Measurements from ENCODE around the gene DRC3.

DNA sequence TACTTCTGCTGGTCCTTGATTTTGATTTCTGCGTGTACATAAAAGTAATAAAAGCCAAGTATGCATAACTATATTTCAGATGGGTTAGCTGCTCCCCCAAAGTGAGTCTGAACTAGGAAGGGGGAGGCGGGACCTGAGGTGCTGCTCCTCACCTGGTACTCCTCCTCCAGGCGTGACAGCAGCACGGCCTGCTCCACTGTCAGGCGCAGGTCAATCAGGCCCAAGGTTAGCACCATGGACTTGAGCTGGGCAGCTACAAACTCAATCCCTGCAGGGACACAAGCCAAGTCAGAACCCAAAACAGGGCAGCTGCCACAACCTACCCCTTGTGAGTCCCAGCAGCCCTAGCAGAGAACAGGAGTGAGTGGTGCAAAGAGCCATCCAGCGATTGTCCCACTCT is 48.3 kb downstream of the DRC3 start:
- TF ChIP-seq, protein P1, sequence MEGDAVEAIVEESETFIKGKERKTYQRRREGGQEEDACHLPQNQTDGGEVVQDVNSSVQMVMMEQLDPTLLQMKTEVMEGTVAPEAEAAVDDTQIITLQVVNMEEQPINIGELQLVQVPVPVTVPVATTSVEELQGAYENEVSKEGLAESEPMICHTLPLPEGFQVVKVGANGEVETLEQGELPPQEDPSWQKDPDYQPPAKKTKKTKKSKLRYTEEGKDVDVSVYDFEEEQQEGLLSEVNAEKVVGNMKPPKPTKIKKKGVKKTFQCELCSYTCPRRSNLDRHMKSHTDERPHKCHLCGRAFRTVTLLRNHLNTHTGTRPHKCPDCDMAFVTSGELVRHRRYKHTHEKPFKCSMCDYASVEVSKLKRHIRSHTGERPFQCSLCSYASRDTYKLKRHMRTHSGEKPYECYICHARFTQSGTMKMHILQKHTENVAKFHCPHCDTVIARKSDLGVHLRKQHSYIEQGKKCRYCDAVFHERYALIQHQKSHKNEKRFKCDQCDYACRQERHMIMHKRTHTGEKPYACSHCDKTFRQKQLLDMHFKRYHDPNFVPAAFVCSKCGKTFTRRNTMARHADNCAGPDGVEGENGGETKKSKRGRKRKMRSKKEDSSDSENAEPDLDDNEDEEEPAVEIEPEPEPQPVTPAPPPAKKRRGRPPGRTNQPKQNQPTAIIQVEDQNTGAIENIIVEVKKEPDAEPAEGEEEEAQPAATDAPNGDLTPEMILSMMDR (IDR thresholded peaks at IDR 0.05), result no peak
- no peak for TF ChIP-seq POLR2A (IDR thresholded peaks at IDR 0.05)
